ENCODE data around the gene WWC2.

- TF ChIP-seq, protein P1, sequence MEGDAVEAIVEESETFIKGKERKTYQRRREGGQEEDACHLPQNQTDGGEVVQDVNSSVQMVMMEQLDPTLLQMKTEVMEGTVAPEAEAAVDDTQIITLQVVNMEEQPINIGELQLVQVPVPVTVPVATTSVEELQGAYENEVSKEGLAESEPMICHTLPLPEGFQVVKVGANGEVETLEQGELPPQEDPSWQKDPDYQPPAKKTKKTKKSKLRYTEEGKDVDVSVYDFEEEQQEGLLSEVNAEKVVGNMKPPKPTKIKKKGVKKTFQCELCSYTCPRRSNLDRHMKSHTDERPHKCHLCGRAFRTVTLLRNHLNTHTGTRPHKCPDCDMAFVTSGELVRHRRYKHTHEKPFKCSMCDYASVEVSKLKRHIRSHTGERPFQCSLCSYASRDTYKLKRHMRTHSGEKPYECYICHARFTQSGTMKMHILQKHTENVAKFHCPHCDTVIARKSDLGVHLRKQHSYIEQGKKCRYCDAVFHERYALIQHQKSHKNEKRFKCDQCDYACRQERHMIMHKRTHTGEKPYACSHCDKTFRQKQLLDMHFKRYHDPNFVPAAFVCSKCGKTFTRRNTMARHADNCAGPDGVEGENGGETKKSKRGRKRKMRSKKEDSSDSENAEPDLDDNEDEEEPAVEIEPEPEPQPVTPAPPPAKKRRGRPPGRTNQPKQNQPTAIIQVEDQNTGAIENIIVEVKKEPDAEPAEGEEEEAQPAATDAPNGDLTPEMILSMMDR (IDR thresholded peaks at IDR 0.05; ENCODE audit: insufficient read depth, low read length, poor library complexity, severe bottlenecking) = no peak
- no peak for TF ChIP-seq EZH2phosphoT487 (conservative IDR thresholded peaks at IDR 0.05; ENCODE audit: low read length)
These were observed 248.1 kb downstream of the WWC2 start for GRCh38 chr4:183347146-183347545.
